H9 (cell line): ENCODE data around the gene PDLIM3. TPM values are rescaled to one million over a fixed set of nuclear protein-coding genes. Genes with fewer than 3 reads are reported as not detected.

Experiments
- DNase-seq: peaks from one replicate; pipeline ENCODE4 v3.0.0-alpha.2; 2017
- H2AFZ ChIP-seq: one replicate; pipeline ENCODE4 v1.6.1; 2013; ENCODE audit warnings: mild to moderate bottlenecking, low read length, control low read depth, moderate library complexity
- H2AK5ac ChIP-seq: 2 replicates; pipeline ENCODE4 v1.6.1; 2013; ENCODE audit warnings: low read length, control low read depth, mixed read lengths; ENCODE audit not compliant: insufficient read length
- H2BK120ac ChIP-seq: one replicate; pipeline ENCODE4 v1.6.1; 2013; ENCODE audit warnings: low read depth, mild to moderate bottlenecking, low read length, control low read depth, inconsistent platforms; ENCODE audit not compliant: poor library complexity, severe bottlenecking
- H2BK12ac ChIP-seq: 2 replicates; pipeline ENCODE4 v1.6.1; 2013; ENCODE audit warnings: low read length, control low read depth, mixed read lengths, low read depth; ENCODE audit not compliant: insufficient read length
- H2BK15ac ChIP-seq: 2 replicates; pipeline ENCODE4 v1.6.1; 2013; ENCODE audit warnings: low read depth, low read length, control low read depth
- H2BK20ac ChIP-seq: one replicate; pipeline ENCODE4 v1.6.1; 2013; ENCODE audit warnings: low read depth, mild to moderate bottlenecking, low read length, control low read depth, inconsistent platforms; ENCODE audit not compliant: poor library complexity, severe bottlenecking
- H2BK5ac ChIP-seq: 2 replicates; pipeline ENCODE4 v1.6.1; 2013; ENCODE audit warnings: low read length, control low read depth, mixed read lengths; ENCODE audit not compliant: insufficient read length
- H3K14ac ChIP-seq: 2 replicates; pipeline ENCODE4 v1.6.1; 2013; ENCODE audit warnings: low read length, control low read depth; ENCODE audit not compliant: insufficient read depth
- H3K18ac ChIP-seq: 2 replicates; pipeline ENCODE4 v1.6.1; 2013; ENCODE audit warnings: low read depth, mild to moderate bottlenecking, mixed read lengths, low read length, control low read depth; ENCODE audit not compliant: insufficient read length
- H3K23ac ChIP-seq: 2 replicates; pipeline ENCODE4 v1.6.1; 2013; ENCODE audit warnings: low read length, control low read depth, mixed read lengths, low read depth; ENCODE audit not compliant: insufficient read length
- H3K23me2 ChIP-seq: 2 replicates; pipeline ENCODE4 v1.6.1; 2013; ENCODE audit warnings: low read depth, mild to moderate bottlenecking, mixed read lengths, low read length, control low read depth; ENCODE audit not compliant: insufficient read length, poor library complexity, severe bottlenecking
- H3K27ac ChIP-seq: 2 replicates; pipeline ENCODE4 v1.5.1; 2013; ENCODE audit warnings: low read length, control low read depth, mixed read lengths, low read depth; ENCODE audit not compliant: insufficient read length
- H3K27me3 ChIP-seq: 2 replicates; pipeline ENCODE4 v1.6.1; 2013; ENCODE audit warnings: low read length, control low read depth, inconsistent platforms; ENCODE audit not compliant: insufficient read depth
- H3K4ac ChIP-seq: 2 replicates; pipeline ENCODE4 v1.6.1; 2013; ENCODE audit warnings: low read depth, mild to moderate bottlenecking, control low read depth, inconsistent platforms, low read length, moderate library complexity
- H3K4me1 ChIP-seq: 2 replicates; pipeline ENCODE4 v1.6.1; 2013; ENCODE audit warnings: low read length, control low read depth, inconsistent platforms; ENCODE audit not compliant: insufficient read depth
- H3K4me2 ChIP-seq: 2 replicates; pipeline ENCODE4 v1.6.1; 2013; ENCODE audit warnings: low read length, control low read depth, mixed read lengths; ENCODE audit not compliant: insufficient read length, insufficient read depth
- H3K56ac ChIP-seq: 2 replicates; pipeline ENCODE4 v1.6.1; 2013; ENCODE audit warnings: low read depth, mild to moderate bottlenecking, mixed read lengths, low read length, control low read depth; ENCODE audit not compliant: insufficient read length
- H3K79me1 ChIP-seq: 2 replicates; pipeline ENCODE4 v1.6.1; 2013; ENCODE audit warnings: low read depth, mild to moderate bottlenecking, moderate library complexity, low read length, control low read depth, inconsistent platforms; ENCODE audit not compliant: insufficient read depth, poor library complexity, severe bottlenecking
- H3K79me2 ChIP-seq: 2 replicates; pipeline ENCODE4 v1.6.1; 2013; ENCODE audit warnings: low read length, control low read depth, inconsistent platforms; ENCODE audit not compliant: insufficient read depth
- H3K9ac ChIP-seq: 2 replicates; pipeline ENCODE4 v1.6.1; 2013; ENCODE audit warnings: low read length, control low read depth, mixed read lengths; ENCODE audit not compliant: insufficient read length; ENCODE audit errors: extremely low read depth
- H3K9me3 ChIP-seq: one replicate; pipeline ENCODE4 v1.6.1; 2013; ENCODE audit warnings: low read depth, low read length, inconsistent platforms; ENCODE audit not compliant: control insufficient read depth
- H3T11ph ChIP-seq: one replicate; pipeline ENCODE4 v1.6.1; 2013; ENCODE audit warnings: mild to moderate bottlenecking, low read length, control low read depth, inconsistent platforms
- H4K20me1 ChIP-seq: one replicate; pipeline ENCODE4 v1.6.1; 2013; ENCODE audit not compliant: control insufficient read depth, insufficient read length, insufficient read depth
- H4K5ac ChIP-seq: 2 replicates; pipeline ENCODE4 v1.6.1; 2013; ENCODE audit warnings: low read depth, mild to moderate bottlenecking, mixed read lengths, low read length, control low read depth; ENCODE audit not compliant: insufficient read length
- H4K8ac ChIP-seq: replicated peaks from 2 replicates; pipeline ENCODE4 v1.6.1; 2013; ENCODE audit warnings: low read length, control low read depth, mixed read lengths, low read depth; ENCODE audit not compliant: insufficient read length
- H4K91ac ChIP-seq: 2 replicates; pipeline ENCODE4 v1.6.1; 2013; ENCODE audit warnings: low read depth, mild to moderate bottlenecking, moderate library complexity, mixed read lengths, low read length, control low read depth; ENCODE audit not compliant: insufficient read length
- H3K27ac Mint-ChIP-seq, 3 experiments: 2 replicates in 2 of 3; 3 replicates in 1 of 3; pipeline ENCODE4 v1.8.0; 2020 to 2021; ENCODE audit warnings: mixed read lengths in 3 of 3, mild to moderate bottlenecking in 1 of 3, moderate library complexity in 1 of 3
- H3K27me3 Mint-ChIP-seq: 2 replicates; pipeline ENCODE4 v1.8.0; 2021; ENCODE audit warnings: low read depth, mild to moderate bottlenecking, moderate library complexity, mixed read lengths
- H3K36me3 Mint-ChIP-seq, 3 experiments: 2 replicates in 2 of 3; 3 replicates in 1 of 3; pipeline ENCODE4 v1.8.0; 2020 to 2021; ENCODE audit warnings: low read depth in 3 of 3, mixed read lengths in 3 of 3; ENCODE audit not compliant: insufficient read depth in 1 of 3
- H3K4me1 Mint-ChIP-seq, 2 experiments: 2 replicates each; pipeline ENCODE4 v1.8.0; 2020; ENCODE audit warnings: mixed read lengths in 2 of 2
- H3K4me3 Mint-ChIP-seq, 2 experiments: 2 replicates in 1 of 2; 3 replicates in 1 of 2; pipeline ENCODE4 v1.8.0; 2020 to 2021; ENCODE audit warnings: mild to moderate bottlenecking in 2 of 2, mixed read lengths in 2 of 2, moderate library complexity in 1 of 2
- H3K9me3 Mint-ChIP-seq, 2 experiments: 2 replicates in 1 of 2; 3 replicates in 1 of 2; pipeline ENCODE4 v1.8.0; 2020; ENCODE audit warnings: mild to moderate bottlenecking in 2 of 2, mixed read lengths in 2 of 2, moderate library complexity in 1 of 2
- CTCF ChIP-seq: fragments of 200-600 bp; sonication (generic); conservative IDR thresholded peaks from 3 replicates; pipeline ENCODE4 v1.8.0; 2021; ENCODE audit warnings: antibody characterized with exemption, mild to moderate bottlenecking
- WGBS: extraction: QIAGEN DNeasy Blood & Tissue Kit; methylation state at CpG from one replicate; pipeline ENCODE4 v1.1.7; 2013; ENCODE audit warnings: missing lambda C conversion rate, low lambda C conversion rate, mixed read lengths; ENCODE audit not compliant: insufficient read length; ENCODE audit errors: extremely low coverage; 5-methylcytosine and 5-hydroxymethylcytosine counted together
- total RNA-seq: library from RNA; stranded (reverse); gene quantifications from 2 replicates; pipeline ENCODE4 v1.2.1, GENCODE V29; 2021

PDLIM3 gene
- total RNA-seq, 1 experiment from 2014 or later, result 12.0 TPM

- Mint-ChIP-seq H3K4me1 (peaks cover 5 to 6% of the 10 kb centered on the region in 2 experiments), H3K4me3 (no peak overlapping the region), H3K27ac (peak overlapping the region in 1 of 3 experiments; percentile 66; a peak in 1 of 7 replicates), H3K36me3 (no peaks in the 10 kb centered on the region; a peak in 2 of 7 replicates), H3K27me3 (peaks cover 13% of the 10 kb centered on the region), H3K9me3 (peaks cover 0 to 3% of the 10 kb centered on the region in 2 experiments; a peak in 1 of 5 replicates)
- H4K5ac ChIP-seq, result no peak overlapping the region
- no peak overlapping the region for H2BK120ac ChIP-seq
- no peak overlapping the region for H2AK5ac ChIP-seq
- no peaks in the 10 kb centered on the region; the same call in 1 of the 2 replicates for H3K4me1 ChIP-seq
- H3K9me3 ChIP-seq, result no peaks in the 10 kb centered on the region
- no peak overlapping the region for H3K56ac ChIP-seq
- no peak overlapping the region for H3K4ac ChIP-seq
- H3K27ac ChIP-seq, result no peak overlapping the region
- no peak overlapping the region for H4K91ac ChIP-seq
- no peak overlapping the region for H2BK5ac ChIP-seq
- WGBS, result no CpG with 5 or more reads among the region's 6 CpGs
- no peak overlapping the region for H2BK12ac ChIP-seq
- no peaks in the 10 kb centered on the region for H3K23me2 ChIP-seq
- no peaks in the 10 kb centered on the region for H4K20me1 ChIP-seq
- no peak overlapping the region for H3K14ac ChIP-seq
- no peak overlapping the region for H3K23ac ChIP-seq
- no peaks in the 10 kb centered on the region for H3K27me3 ChIP-seq
- no peak for DNase-seq
- no peak overlapping the region for H3K9ac ChIP-seq
- no peak overlapping the region for H3K18ac ChIP-seq
- H3K79me2 ChIP-seq, result no peaks in the 10 kb centered on the region
- no peaks in the 10 kb centered on the region for H3K79me1 ChIP-seq
- no peak overlapping the region for H3K4me2 ChIP-seq
- no peak overlapping the region for H3T11ph ChIP-seq
- H4K8ac ChIP-seq, result no peak overlapping the region
- no peak overlapping the region for H2BK15ac ChIP-seq
- TF ChIP-seq CTCF, result no peak
- H2AFZ ChIP-seq, result no peak overlapping the region
- H2BK20ac ChIP-seq, result no peak overlapping the region
Observed at GRCh38 chr4:185546335-185546734, 11.0 kb upstream of the PDLIM3 start.
